ENCODE results near the gene VPS4B. TPM values are rescaled to one million over a fixed set of nuclear protein-coding genes. Genes with fewer than 3 reads are reported as not detected.
A peak's percentile ranks its signal among the peaks of the same experiment; 100 is the strongest.

The VPS4B gene
- total RNA-seq, 1 donor from 2014 or later = 58.7 TPM

GRCh38 chr18:63409301-63409700 is 13.0 kb downstream of the VPS4B start:
- intact Hi-C loops (cut with DNase I) = no loop called here
- TF ChIP-seq CTCF (IDR thresholded peaks at IDR 0.05) = no peak
- no peak overlapping the region for H3K27ac ChIP-seq
- no peaks in the 10 kb centered on the region for H3K4me1 ChIP-seq
- H3K36me3 ChIP-seq = peaks cover 77% of the 10 kb centered on the region
- H3K27me3 ChIP-seq = no peaks in the 10 kb centered on the region
- no peak for DNase-seq
- no peak for ATAC-seq
- H3K9me3 ChIP-seq = no peaks in the 10 kb centered on the region
- H3K4me3 ChIP-seq = no peak overlapping the region

- ATAC-seq (peak; percentile 23), DNase-seq (no peak)
- H3K9me3 ChIP-seq = no peaks in the 10 kb centered on the region
- no peaks in the 10 kb centered on the region for H3K27me3 ChIP-seq
- no peak for TF ChIP-seq CTCF (IDR thresholded peaks at IDR 0.05)
- no peak overlapping the region for H3K4me3 ChIP-seq
- H3K36me3 ChIP-seq = peaks cover 84% of the 10 kb centered on the region
- intact Hi-C loops (cut with DNase I) = no loop called here
- H3K4me1 ChIP-seq = no peaks in the 10 kb centered on the region
- H3K27ac ChIP-seq = no peak overlapping the region
Observed at GRCh38 chr18:63407734-63408133, 14.5 kb downstream of the VPS4B start.

DNA sequence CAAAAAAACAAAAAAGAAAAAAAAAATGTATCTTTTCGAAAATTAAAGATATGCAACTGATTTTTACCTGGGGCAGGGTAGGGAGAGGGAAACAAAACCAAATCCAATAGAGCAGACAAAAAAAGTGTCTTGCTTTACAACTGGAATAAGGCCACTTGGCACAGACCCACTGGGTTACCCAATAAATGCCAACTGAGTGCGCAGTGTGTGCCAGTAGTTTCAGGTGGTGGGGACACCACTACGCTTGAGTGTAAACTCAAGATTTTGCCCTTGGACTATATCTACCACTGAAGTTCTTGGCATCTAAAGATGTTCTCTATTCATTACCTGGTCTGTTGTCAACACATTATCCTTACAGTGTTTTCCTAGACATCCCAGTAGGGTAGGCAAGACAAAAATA is 16.3 kb downstream of the VPS4B start:
- no peak for DNase-seq
- H3K4me3 ChIP-seq = no peak overlapping the region
- TF ChIP-seq CTCF (IDR thresholded peaks at IDR 0.05) = no peak
- H3K9me3 ChIP-seq = no peaks in the 10 kb centered on the region
- intact Hi-C loops (cut with DNase I) = no loop called here
- no peaks in the 10 kb centered on the region for H3K4me1 ChIP-seq
- H3K27ac ChIP-seq = no peak overlapping the region
- no peaks in the 10 kb centered on the region for H3K27me3 ChIP-seq
- ATAC-seq = peak; percentile 54
- H3K36me3 ChIP-seq = peaks cover 96% of the 10 kb centered on the region

DNA sequence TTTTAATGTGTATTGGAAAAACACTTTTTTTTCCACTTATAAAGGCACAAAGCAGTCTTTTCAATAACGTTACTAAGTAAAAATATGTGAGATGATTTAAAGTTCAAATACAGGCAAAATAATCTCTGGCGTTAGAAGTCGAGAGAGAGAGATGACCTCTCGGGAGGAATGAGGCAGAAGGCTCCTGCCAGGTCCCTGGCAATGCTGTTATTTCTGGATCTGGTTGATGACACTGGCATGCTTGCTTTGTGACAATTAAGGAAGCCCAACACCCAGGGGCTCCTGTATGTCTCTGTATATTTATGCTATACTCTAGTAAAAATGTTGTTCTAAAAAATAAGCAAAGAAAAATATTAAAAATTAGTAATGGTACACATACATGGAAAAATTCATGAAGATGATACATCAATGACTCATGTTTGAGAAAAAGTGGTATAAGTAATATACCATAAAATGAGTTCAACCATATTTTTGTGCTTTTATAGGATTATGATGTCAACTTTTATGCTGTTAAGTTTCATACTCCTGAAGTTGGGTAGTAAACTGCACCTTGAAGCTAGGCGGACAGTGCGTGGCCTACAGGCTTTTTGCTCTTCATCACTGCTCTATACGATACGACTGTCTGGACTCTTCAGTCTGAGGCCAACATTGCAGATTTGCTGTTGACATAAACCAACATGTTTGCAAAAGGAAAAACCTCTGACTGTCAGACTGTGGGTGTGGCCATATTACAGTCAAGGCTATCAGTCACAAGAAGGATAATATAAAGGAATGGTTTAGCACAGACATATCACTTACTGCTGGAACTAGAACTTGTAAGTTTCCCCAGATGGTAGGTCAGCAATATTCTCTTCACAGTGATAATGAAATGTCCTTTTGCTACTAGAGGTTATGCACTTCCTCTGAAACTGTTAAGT is 19.8 kb downstream of the VPS4B start:
- H3K27ac ChIP-seq = no peak overlapping the region
- no peaks in the 10 kb centered on the region for H3K9me3 ChIP-seq
- H3K27me3 ChIP-seq = no peaks in the 10 kb centered on the region
- H3K4me1 ChIP-seq = no peaks in the 10 kb centered on the region
- no peak for ATAC-seq
- no peak for TF ChIP-seq CTCF (IDR thresholded peaks at IDR 0.05)
- intact Hi-C loops (cut with DNase I) = no loop called here
- DNase-seq = no peak
- no peak overlapping the region for H3K4me3 ChIP-seq
- peaks cover 96% of the 10 kb centered on the region for H3K36me3 ChIP-seq

DNA sequence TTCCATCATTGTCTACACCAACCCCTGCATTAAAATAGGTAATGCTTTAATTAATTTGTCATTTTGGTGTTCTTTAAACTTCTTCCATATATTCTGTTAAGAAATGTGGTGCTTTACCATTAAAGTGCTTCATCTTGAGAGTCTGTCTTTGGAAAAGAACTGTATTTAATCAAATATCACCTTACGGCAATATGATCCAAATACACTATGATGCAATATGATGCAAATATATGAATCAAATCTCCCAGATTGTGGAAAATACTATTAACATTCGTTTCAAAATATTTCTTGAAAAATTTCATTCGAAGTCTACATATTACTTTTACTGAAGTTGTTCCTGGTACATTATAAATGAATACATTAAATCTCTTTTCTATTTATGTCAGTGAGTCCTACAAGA is 23.0 kb downstream of the VPS4B start:
- Histone ChIP-seq H3K36me3 (peaks cover 99% of the 10 kb centered on the region), H3K4me1 (no peaks in the 10 kb centered on the region), H3K27ac (no peak overlapping the region), H3K27me3 (no peaks in the 10 kb centered on the region), H3K4me3 (no peak overlapping the region), H3K9me3 (no peaks in the 10 kb centered on the region)
- TF ChIP-seq CTCF (IDR thresholded peaks at IDR 0.05) = no peak
- no peak for ATAC-seq
- DNase-seq = no peak
- intact Hi-C loops (cut with DNase I) = no loop called here
